Heart right ventricle (tissue), 16 donors: ENCODE measurements around the gene LPP. TPM values are rescaled to one million over a fixed set of nuclear protein-coding genes. Genes with fewer than 3 reads are reported as not detected.

ENCODE experiments used
- ATAC-seq, 8 donors: fragments of 200-7000 bp; cut with Tn5 transposase; one replicate each; pipeline ENCODE4 v1.9.1; 2020; ENCODE audit warnings: mild to moderate bottlenecking in 8 of 8, moderate library complexity in 8 of 8, moderate number of reproducible peaks in 1 of 8
- DNase-seq, 2 donors: peaks; one replicate each; pipeline ENCODE4 v3.0.0-alpha.2; 2020
- H3K27ac ChIP-seq, 10 donors: fragments of 200-600 bp; sonication (generic) in 2 of 10; one replicate each; pipeline versions ENCODE4 v1.5.0 to v1.8.0; 2020 to 2022; ENCODE audit warnings: mild to moderate bottlenecking in 3 of 10
- H3K27me3 ChIP-seq, 7 donors: fragments of 200-600 bp; one replicate each; pipeline ENCODE4 v1.8.0; 2021 to 2022; ENCODE audit warnings: mild to moderate bottlenecking in 2 of 7
- H3K36me3 ChIP-seq, 9 donors: fragments of 200-600 bp; sonication (generic) in 1 of 9; one replicate each; pipeline versions ENCODE4 v1.5.0 to v1.8.0; 2020 to 2022; ENCODE audit warnings: mild to moderate bottlenecking in 2 of 9
- H3K4me1 ChIP-seq, 9 donors: fragments of 200-600 bp; sonication (generic) in 1 of 9; one replicate each; pipeline versions ENCODE4 v1.5.0 to v1.8.0; 2020 to 2022; ENCODE audit warnings: mild to moderate bottlenecking in 4 of 9
- H3K4me3 ChIP-seq, 10 donors: fragments of 200-600 bp; sonication (generic) in 2 of 10; one replicate each; pipeline versions ENCODE4 v1.5.0 to v1.8.0; 2020 to 2022; ENCODE audit warnings: mild to moderate bottlenecking in 7 of 10, moderate library complexity in 2 of 10
- H3K9me3 ChIP-seq, 11 donors: fragments of 200-600 bp in 10 of 11; sonication (generic) in 2 of 11; one replicate each; pipeline versions ENCODE4 v1.5.0 to v1.8.0; 2013 to 2022; ENCODE audit warnings: mild to moderate bottlenecking in 2 of 11, control low read depth in 1 of 11, moderate library complexity in 1 of 11
- CTCF ChIP-seq, 9 donors: fragments of 200-600 bp; sonication (generic) in 2 of 9; IDR thresholded peaks; one replicate each; pipeline versions ENCODE4 v1.5.0 to v1.8.0; 2021 to 2022; ENCODE audit warnings: antibody characterized with exemption in 9 of 9, mild to moderate bottlenecking in 5 of 9, moderate library complexity in 1 of 9
- WGBS, 2 donors: extraction: QIAGEN DNeasy Blood & Tissue Kit; methylation state at CpG; one replicate each; pipeline ENCODE4 v1.1.7; 2013; ENCODE audit warnings: inconsistent platforms in 1 of 2; 5-methylcytosine and 5-hydroxymethylcytosine counted together
- intact Hi-C, 10 donors: fragments of 100-400 bp; cut with DNase I; formaldehyde crosslinking; loops; one replicate each; pipeline versions ENCODE4 v1.11.1 to v1.14.2; 2022
- polyA plus RNA-seq, 2 donors: library from polyadenylated mRNA; stranded (reverse); fragments of 200-250 nt; gene quantifications; one replicate each; pipeline ENCODE4 v1.2.3, GENCODE V29; 2013
- total RNA-seq, 10 donors: library from RNA; stranded (reverse); fragmentation: NEBNext Ultra II Directional in 3 of 10; extraction: Animal tissue kit (Norgen Biotek cat#: 25700) in 3 of 10; gene quantifications; one replicate each; pipeline versions ENCODE4 v1.2.1 to v1.2.4, GENCODE V29; 2021 to 2023
- donor health status: Arrhythmogenic right ventricular cardiomyopathy.
- donor health status: ischemic (EF 13 %, LVEDD 7.1; RV severe dilation, severe dysfunction).
- donor health status: healthy with polysubstance abuse.
- donor health status: DM: no; HTN: yes; CAD: no.
- donor health status: DM: no; HTN: no; CAD: no.
- donor health status: ischemic (EF 25% LVEDD 6.9; RV normal size, moderate dysfunction).
- donor health status: ischemic (EF 25% LVEDD 5.7; RV mildly dilated, moderate dysfunction).
- donor health status: healthy.
- donor health status: DM: yes; HTN: yes; CAD: no.
- donor health status: Ischemic cardiomyopathy.
- donor health status: ischemic (EF 35%, LVEDD 5.7; RV mildly dilated, moderate dysfunction).
- donor health status: nonischemic (EF 11% LVEDD 7.7; RV severe dilation, severe dysfunction).
- donor health status: DM: yes; HTN: yes; CAD: no.
- donor health status: PGD.
- donor health status: ischemic (EF 29% LVEDD 5.4; RV normal size, mild dysfunction).
- donor health status: nonischemic (EF 23%, LVEDD 6.1; RV moderate dilation, normal function).

LPP gene
- total and polyA plus RNA-seq, 12 donors = 8.5 to 188 (median 140) TPM

GRCh38 chr3:188488801-188489200 lies 334.8 kb downstream of the LPP start:
- ATAC-seq (no peak), DNase-seq (no peak)
- Histone ChIP-seq H3K4me1 (peaks cover 0 to 17% (median 13%) of the 10 kb centered on the region in 9 donors), H3K27ac (no peak overlapping the region), H3K27me3 (no peaks in the 10 kb centered on the region), H3K9me3 (no peaks in the 10 kb centered on the region), H3K36me3 (peaks cover 0 to 56% (median 9%) of the 10 kb centered on the region in 9 donors), H3K4me3 (no peak overlapping the region)
- 96 to 99% methylated on average over 6 of the region's 6 CpGs for WGBS, 2 donors
- TF ChIP-seq CTCF (IDR thresholded peaks at IDR 0.05) = no peak
- intact Hi-C loops = no loop called here

GRCh38 chr3:188489639-188490405 lies 335.9 kb downstream of the LPP start:
- Histone ChIP-seq H3K36me3 (peaks cover 0 to 45% (median 5%) of the 10 kb centered on the region in 9 donors), H3K27me3 (no peaks in the 10 kb centered on the region), H3K4me1 (peaks cover 0 to 19% (median 13%) of the 10 kb centered on the region in 9 donors), H3K4me3 (no peak overlapping the region), H3K27ac (peak overlapping the region in 1 of 10 donors; percentile 22), H3K9me3 (no peaks in the 10 kb centered on the region)
- no peak for DNase-seq
- 89 to 90% methylated on average over 1 of the region's 1 CpG for WGBS, 2 donors
- no peak for TF ChIP-seq CTCF (IDR thresholded peaks at IDR 0.05)
- intact Hi-C loops = no loop called here
- no peak for ATAC-seq

GRCh38 chr3:188490416-188490815 lies 336.5 kb downstream of the LPP start:
- peaks cover 0 to 39% (median 0%) of the 10 kb centered on the region in 9 donors for H3K36me3 ChIP-seq
- H3K4me1 ChIP-seq = peaks cover 0 to 19% (median 13%) of the 10 kb centered on the region in 9 donors
- H3K27ac ChIP-seq = no peak overlapping the region
- intact Hi-C loops = no loop called here
- no peak for TF ChIP-seq CTCF (IDR thresholded peaks at IDR 0.05)
- no peaks in the 10 kb centered on the region for H3K27me3 ChIP-seq
- no peak for ATAC-seq
- DNase-seq = no peak
- no peak overlapping the region for H3K4me3 ChIP-seq
- H3K9me3 ChIP-seq = no peaks in the 10 kb centered on the region
- 98% methylated on average over 11 of the region's 11 CpGs for WGBS, 2 donors

- peaks cover 0 to 19% (median 13%) of the 10 kb centered on the region in 9 donors for H3K4me1 ChIP-seq
- H3K36me3 ChIP-seq = peaks cover 0 to 31% (median 0%) of the 10 kb centered on the region in 9 donors
- peak in 6 of 8 donors; percentile 35 to 76 (median 62) for ATAC-seq
- WGBS, 2 donors = 16 to 51% methylated on average over 1 of the region's 1 CpG
- TF ChIP-seq CTCF (IDR thresholded peaks at IDR 0.05) = no peak
- DNase-seq = peak in 1 of 2 donors; percentile 20
- intact Hi-C loops = no loop called here
- H3K9me3 ChIP-seq = no peaks in the 10 kb centered on the region
- peak overlapping the region in 3 of 10 donors; percentile 24 to 33 (median 26) for H3K27ac ChIP-seq
- no peak overlapping the region for H3K4me3 ChIP-seq
- no peaks in the 10 kb centered on the region for H3K27me3 ChIP-seq
Measured at GRCh38 chr3:188491276-188491687, 337.3 kb downstream of the LPP start.
